ENCODE data around the gene GNPAT.

The GNPAT gene

DNA sequence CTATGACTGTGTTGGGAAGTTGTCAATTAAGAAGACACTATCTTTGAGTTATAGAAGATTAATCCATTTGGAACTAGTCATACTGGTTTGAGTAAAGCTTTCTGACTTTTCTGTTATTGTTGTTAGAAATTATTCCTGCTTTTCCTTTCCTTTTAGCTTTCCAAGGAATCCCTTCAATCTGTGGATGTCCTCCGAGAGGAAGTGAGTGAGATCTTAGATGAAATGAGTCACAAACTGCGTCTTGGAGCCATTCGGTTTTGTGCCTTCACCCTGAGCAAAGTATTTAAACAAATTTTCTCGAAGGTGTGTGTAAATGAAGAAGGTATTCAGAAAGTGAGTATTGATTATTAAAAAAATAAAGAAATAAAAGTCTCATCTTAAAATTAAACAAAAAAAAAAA lies 19.3 kb downstream of the GNPAT start:
- DNase-seq, result no peak

- DNase-seq, result no peak
These were observed 23.6 kb downstream of the GNPAT start for GRCh38 chr1:231264642-231265041.

DNA sequence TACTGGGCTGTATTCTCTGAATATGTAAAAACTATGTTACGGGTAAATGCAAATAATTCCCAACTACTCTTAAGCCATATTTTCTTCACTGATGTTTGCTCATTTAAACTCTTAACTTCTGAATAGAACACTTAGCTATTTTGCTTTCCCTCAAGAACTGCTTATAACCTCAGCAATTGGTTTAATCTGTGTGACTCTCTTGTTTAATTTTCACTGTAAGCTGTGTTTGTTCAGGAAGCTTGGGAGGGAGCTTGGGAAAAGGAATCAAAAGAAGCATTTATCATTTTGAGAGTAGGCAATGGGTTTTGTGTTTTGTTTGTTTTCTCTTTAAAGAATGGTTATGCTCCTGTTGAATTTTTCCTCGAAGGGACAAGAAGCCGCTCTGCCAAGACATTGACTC lies 24.4 kb downstream of the GNPAT start:
- DNase-seq, result no peak

GRCh38 chr1:231266811-231267322 lies 25.9 kb downstream of the GNPAT start:
- no peak for DNase-seq

DNA sequence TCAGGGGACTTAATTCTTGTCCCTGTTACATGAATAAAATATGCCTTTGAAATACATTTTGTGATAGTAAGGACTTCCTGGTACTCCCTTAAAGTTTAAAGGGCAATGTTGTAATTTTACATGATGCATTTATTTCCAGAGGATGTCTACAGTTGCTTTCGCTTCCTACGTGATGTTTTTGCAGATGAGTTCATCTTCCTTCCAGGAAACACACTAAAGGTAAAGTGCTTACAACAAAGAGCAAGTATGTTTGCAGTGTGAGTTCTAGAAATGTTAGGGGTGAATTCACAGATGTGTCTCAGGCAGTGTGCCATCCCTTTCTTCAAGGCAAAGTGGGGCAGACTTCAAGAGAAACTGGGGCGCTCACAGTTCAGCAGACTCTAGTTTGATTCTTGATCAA lies 31.2 kb downstream of the GNPAT start:
- no peak for DNase-seq

GRCh38 chr1:231272880-231273279 lies 31.9 kb downstream of the GNPAT start:
- no peak for DNase-seq

DNA sequence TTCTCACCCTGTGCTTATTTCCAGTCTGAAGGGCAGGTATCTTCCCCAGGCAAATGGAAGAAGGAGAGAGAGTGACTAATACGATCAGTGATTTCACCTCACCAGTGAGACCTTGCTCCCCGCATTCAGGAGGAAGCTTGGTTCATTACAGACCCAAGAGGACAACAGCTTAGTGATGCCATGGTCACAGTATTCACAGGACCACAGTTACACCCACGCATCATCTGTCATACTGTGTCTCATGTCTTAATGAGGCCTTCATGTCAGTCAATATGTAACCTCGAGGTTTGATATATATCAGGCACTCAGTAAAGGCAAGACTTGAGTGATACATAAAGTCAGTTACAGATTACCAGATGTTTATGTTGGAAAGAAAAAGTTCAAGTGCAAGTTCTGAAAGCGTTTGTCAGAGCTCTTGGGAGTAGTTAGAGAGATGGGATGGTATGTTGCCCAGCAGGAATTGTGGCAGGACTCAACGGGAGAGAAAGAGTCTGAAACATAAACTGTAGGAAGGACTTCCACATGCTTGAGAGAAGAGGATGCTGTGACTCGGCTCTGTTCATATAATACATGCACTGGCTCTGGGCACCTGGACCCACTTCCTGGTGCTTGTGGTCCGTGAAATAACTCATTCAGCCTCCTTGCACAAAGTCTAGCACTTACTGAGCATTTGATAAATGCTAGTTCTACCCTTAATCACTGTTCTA lies 33.3 kb downstream of the GNPAT start:
- no peak for DNase-seq

DNA sequence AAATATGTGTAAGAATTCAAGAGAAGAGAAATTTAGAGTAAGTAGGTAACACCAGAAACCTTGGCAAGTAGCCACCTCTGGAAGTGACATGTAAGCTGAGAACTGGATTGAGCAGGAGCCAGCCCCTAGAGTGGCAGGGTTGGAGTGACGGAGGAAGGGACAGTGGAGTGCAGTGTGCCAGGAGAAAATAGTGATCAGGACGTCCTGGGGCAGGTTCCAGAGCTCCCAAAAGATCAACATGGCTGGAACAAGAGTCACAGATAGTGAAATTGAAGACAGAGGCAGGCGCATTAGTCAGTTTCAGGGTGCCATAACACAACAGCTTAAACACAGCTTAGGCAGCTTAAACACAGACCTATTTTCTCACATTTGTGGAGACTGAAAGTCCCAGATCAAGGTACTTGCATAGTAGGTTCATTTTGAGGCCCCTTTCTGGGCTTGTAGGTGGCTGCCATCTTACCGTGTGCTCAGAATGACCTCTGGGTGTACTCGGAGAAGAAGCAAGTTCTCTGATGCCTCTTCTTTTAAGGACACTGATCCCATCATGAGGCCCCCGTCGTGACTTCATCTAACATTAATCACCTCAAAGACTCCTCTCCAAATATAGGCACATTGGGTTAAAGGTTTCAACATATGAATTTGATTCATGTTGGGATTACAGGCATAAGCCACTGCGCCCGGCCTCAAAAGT lies 37.2 kb downstream of the GNPAT start:
- DNase-seq, result no peak

DNA sequence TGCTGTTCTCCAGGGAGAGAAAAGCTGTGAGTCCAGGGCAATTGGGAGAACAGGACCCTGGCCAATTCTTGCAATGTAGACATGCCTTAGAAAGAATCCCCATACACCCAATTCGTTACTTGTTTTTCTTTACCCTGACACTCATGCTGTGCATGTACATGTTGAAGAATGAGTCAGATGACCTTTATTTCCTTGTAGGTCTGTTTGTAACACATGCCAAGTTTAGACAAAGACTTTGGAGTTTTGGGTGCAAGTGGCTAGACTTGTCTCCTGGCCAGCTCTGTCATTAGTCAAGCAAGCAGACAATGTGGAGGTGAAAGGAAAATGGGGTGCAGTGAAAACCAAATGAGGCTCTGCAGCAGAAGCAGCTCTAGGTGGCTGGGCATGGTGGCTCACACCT lies 38.1 kb downstream of the GNPAT start:
- no peak for DNase-seq

DNA sequence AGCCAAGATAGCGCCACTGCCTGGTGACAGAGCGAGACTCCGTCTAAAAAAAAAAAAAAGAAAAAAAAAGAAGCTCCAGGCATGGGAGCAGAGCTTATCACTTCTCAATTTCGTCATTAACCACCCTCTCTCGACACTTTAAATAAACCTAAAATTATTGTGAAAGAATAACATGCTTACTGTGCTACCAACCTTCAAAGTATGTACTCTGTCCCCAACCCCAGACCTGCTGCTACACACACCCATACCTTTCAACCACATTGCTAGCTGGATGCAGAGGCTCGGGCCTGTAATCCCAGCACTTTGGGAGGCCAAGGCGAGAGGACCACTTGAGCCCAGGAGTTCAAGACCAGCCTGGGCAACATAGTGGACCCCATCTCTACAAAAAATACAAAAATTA lies 38.7 kb downstream of the GNPAT start:
- no peak for DNase-seq

- no peak for DNase-seq
These were observed 43.4 kb downstream of the GNPAT start for GRCh38 chr1:231284441-231284840.

DNA sequence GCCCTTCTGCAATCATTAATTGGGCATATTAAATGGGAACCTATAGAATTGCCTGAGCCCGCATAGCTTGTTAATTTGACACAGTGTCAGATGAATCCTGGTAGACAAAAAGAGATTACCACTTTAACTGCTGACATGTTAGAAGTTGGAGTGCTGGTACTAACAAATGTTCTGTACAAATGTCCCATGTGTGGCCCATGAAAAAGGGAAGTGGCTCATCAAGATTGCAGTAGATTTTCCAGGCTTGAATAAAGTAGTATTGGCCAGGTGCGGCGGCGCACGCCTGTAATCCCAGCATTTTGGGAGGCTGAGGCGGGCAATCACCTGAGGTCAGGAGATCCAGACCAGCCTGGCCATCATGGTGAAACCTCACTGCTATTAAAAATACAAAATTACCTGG lies 45.6 kb downstream of the GNPAT start:
- no peak for DNase-seq

DNA sequence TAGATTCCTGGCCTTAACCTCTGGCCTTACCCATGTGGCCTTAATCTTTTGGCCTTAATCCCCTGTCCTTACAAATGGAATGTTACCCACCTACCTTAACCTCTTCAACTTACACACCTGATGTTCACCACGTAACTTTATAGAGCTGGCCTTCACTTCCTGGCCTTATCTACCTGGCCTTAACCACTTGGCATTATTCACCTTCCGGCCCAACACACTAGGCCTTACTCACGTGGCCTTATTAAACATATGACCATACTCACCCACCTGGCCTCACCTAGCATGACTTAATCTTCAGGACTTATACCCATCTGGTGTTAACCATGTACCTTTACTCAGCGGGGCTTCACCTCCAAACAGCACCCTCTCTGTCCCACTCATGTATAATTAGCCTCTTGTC lies 54.9 kb downstream of the GNPAT start:
- no peak for DNase-seq

DNA sequence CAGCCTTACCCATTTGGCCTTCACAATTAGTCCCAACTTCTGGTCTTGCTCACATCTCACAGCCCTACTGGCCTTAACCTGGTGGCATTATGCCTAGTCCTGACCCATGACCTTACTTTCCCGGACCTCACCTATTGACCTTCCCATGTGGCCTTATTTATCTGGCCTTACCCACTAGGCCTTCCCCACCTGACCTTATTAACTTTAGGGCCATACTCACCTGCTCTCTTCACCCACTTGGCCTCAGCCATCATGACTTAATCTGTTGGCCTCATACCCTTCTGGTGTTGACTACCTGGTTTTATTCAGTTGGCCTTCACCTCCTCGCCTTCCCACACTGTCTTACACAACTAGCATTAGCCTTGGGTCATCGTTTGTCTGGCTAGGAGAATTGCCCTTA lies 61.0 kb downstream of the GNPAT start:
- no peak for DNase-seq

DNA sequence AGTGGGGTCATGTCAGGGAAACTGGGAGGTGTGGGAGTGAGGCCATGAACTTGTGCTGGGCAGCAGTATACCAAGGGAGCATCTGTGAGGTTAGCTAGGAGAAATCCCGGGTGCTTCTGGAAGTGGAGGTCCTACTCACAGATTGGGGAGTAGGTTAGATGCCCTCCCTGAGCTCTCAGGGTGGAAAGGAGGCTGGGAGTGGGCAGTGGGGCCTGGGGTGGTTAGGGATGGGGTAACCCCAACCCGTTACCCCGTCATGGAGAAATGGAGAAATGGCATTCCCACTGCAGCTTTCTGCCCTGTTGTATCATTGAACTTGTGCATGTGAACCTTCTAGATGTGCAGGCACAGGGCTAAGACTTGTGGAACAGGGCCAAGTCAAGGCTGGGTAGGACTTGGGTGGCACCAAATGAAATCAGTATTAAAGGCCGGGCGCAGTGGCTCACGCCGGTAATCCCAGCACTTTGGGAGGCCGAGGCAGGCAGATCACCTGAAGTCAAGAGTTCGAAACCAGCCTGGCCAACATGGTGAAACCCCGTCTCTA lies 69.5 kb downstream of the GNPAT start:
- DNase-seq, result no peak

- no peak for DNase-seq
These were observed 70.9 kb downstream of the GNPAT start for GRCh38 chr1:231311720-231312431.

GRCh38 chr1:231312432-231312788 lies 71.4 kb downstream of the GNPAT start:
- DNase-seq, result no peak

DNA sequence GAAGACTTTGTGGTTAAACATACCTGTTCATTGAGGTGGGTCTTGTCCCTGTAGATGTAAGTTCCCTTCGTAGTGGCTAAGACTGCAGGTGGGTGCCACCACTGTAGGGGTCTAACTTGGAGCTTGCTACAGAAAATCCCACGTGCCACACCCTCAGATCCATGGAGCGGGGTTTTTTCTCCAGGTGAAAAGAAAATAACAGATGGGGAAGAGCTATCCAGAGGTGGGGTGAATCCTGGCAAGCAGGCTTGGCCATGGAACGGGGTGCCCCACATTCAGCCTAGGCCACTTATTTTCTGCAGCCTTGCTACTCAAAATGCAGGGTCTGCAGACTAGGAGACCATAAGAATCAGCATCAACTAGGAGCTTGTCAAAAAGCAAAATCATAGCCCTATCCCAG lies 72.6 kb downstream of the GNPAT start:
- DNase-seq, result no peak

DNA sequence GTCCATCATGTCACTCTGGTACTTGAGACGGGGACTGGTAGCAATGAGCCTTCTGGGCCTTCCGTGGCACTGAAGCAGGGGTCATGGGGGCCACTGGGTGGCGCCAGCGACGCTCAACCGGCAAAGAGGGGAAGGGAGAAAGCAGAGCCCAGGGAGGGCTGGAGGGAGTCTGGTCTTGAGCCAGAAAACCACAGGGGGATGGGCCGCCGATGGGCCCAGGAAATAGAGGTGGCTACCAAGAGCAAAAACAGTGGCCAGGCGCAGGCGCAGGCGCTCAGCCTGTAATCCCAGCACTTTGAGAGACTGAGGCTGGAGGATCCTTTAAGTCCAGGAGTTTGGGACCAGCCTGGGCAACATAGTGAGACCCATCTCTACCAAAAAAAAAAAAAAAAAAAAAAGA lies 74.9 kb downstream of the GNPAT start:
- DNase-seq, result peak; percentile 62

GRCh38 chr1:231317306-231318014 lies 76.4 kb downstream of the GNPAT start:
- no peak for DNase-seq

DNA sequence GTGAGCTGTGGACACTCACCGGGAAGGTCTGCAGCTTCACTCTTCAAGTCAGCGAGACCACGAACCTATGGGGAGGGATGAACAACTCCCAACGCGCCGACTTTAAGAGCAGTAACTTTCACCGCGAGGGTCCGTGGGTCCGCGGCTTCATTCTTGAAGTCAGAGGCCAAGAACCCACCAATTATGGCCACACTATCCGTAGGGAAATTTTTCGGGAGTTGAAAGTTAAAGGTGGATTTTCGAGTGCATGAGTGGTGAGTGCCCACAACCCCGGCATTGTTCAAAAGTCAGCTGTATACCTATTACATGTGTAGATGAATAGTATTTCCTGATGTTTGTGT lies 77.0 kb downstream of the GNPAT start:
- no peak for DNase-seq

GRCh38 chr1:231318568-231318967 lies 77.6 kb downstream of the GNPAT start:
- DNase-seq, result no peak

GRCh38 chr1:231319080-231319479 lies 78.1 kb downstream of the GNPAT start:
- no peak for DNase-seq

Data from hematopoietic multipotent progenitor cell treated with erythropoietin and hydrocortisone succinate and interleukin-3 and kit ligand, for 8 days (in vitro differentiated cells).